SU-DHL-6 (cell line): ENCODE measurements around the gene SLC6A12.

ENCODE experiments used
- H2AFZ ChIP-seq: fragments of 200-600 bp; sonication (generic); 2 replicates; pipeline ENCODE4 v1.6.1; 2014; ENCODE audit warnings: low read depth, mild to moderate bottlenecking, moderate library complexity, mixed read lengths, antibody characterized with exemption, low read length; ENCODE audit not compliant: severe bottlenecking
- H3F3A ChIP-seq: fragments of 200-600 bp; shearing (Covaris generic); 2 replicates; pipeline ENCODE4 v1.6.0; 2016; ENCODE audit warnings: antibody characterized with exemption, mild to moderate bottlenecking; ENCODE audit not compliant: insufficient read depth
- H3K27ac ChIP-seq: fragments of 200-600 bp; sonication (generic); 2 replicates; pipeline ENCODE4 v1.5.1; 2016; ENCODE audit warnings: low read depth, mild to moderate bottlenecking, low read length, moderate library complexity, mixed read lengths
- H3K27me3 ChIP-seq: fragments of 200-600 bp; sonication (generic), shearing (Covaris generic); 2 replicates; pipeline ENCODE4 v1.6.0; 2014; ENCODE audit warnings: mild to moderate bottlenecking, low read length
- H3K36me3 ChIP-seq: fragments of 200-600 bp; sonication (generic); 2 replicates; pipeline ENCODE4 v1.6.1; 2014; ENCODE audit warnings: mild to moderate bottlenecking, low read length, mixed read lengths
- H3K4me2 ChIP-seq: fragments of 300-600, 200-600 bp; shearing (Covaris generic), sonication (generic); 2 replicates; pipeline ENCODE4 v1.6.0; 2014; ENCODE audit warnings: low read length, low read depth, mild to moderate bottlenecking; ENCODE audit not compliant: poor library complexity, severe bottlenecking
- H3K4me3 ChIP-seq: fragments of 200-600 bp; sonication (generic); 2 replicates; pipeline ENCODE4 v1.5.1; 2014; ENCODE audit warnings: antibody characterized with exemption, low read length, mild to moderate bottlenecking, mixed read lengths; ENCODE audit not compliant: insufficient read depth, poor library complexity, severe bottlenecking
- H3K79me2 ChIP-seq: fragments of 200-600 bp; sonication (generic); 2 replicates; pipeline ENCODE4 v1.6.1; 2014; ENCODE audit warnings: mild to moderate bottlenecking, low read length, moderate library complexity; ENCODE audit not compliant: insufficient read depth
- H3K9ac ChIP-seq: fragments of 200-600 bp; sonication (generic); 2 replicates; pipeline ENCODE4 v1.7.0; 2014; ENCODE audit warnings: mild to moderate bottlenecking, low read length
- H3K9me2 ChIP-seq: fragments of 200-600 bp; sonication (generic); replicated peaks from 2 replicates; pipeline ENCODE4 v1.6.1; 2014; ENCODE audit warnings: low read length; ENCODE audit not compliant: insufficient read depth
- H3K9me3 ChIP-seq: fragments of 200-600 bp; sonication (generic); 2 replicates; pipeline ENCODE4 v1.6.1; 2014; ENCODE audit warnings: low read length, mixed read lengths; ENCODE audit not compliant: insufficient read depth
- H4K20me1 ChIP-seq: fragments of 200-600 bp; sonication (generic); 2 replicates; pipeline ENCODE4 v1.6.1; 2014; ENCODE audit warnings: low read depth, mild to moderate bottlenecking, antibody characterized with exemption, low read length, moderate library complexity, mixed read lengths
- EZH2phosphoT487 ChIP-seq: fragments of 200-600 bp; sonication (generic), shearing (Covaris generic); conservative IDR thresholded peaks from 2 replicates; pipeline ENCODE4 v1.6.1; 2018; ENCODE audit warnings: mild to moderate bottlenecking, antibody characterized with exemption, low read length, moderate library complexity, mixed read lengths
- TF ChIP-seq, protein P1 (sequence below): fragments of 200-600 bp; sonication (generic); IDR thresholded peaks from one replicate; pipeline ENCODE4 v1.5.1; 2017; ENCODE audit warnings: antibody characterized with exemption, mild to moderate bottlenecking, low read length, moderate library complexity; ENCODE audit not compliant: insufficient read depth, poor library complexity, severe bottlenecking

The SLC6A12 gene

DNA sequence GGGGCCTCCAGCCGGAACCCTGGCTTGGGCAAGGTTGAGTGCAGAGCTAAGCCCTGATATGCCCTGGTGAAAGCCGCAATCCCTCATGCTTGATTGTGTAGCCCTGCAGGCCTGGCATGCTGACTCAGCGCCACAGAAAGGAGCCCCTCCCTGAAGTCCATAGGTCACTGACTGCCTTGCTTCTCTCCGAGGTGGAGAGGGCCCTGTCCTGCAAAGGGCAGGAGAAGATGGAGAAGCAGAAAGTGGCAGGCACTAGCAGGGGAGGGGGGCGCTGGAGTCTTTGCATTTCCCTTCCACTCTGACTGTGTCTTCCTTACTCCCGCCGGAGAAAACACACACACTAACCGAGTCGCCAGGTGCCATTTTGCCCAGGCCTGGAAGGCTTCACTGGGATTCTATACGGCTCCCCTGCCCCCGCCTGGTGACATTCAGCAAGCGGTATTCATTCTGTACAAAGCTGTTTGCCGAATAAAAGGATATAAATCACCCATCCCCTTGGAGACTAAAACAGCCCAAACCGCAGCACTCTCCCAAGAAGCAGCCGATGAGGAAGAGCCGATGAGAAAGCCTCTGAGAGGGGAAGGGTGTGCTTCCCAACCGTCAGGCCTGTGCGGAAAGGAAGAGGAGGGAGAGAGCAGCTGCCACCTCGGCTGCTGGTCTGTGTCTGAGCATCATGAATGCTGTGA lies 69.8 kb downstream of the SLC6A12 start:
- H3K9me3 ChIP-seq: no peaks in the 10 kb centered on the region
- no peak overlapping the region for H2AFZ ChIP-seq
- no peaks in the 10 kb centered on the region for H3K27me3 ChIP-seq
- H3K36me3 ChIP-seq: no peaks in the 10 kb centered on the region
- H3K4me3 ChIP-seq: no peak overlapping the region
- no peaks in the 10 kb centered on the region for H3K79me2 ChIP-seq
- H3K27ac ChIP-seq: no peak overlapping the region
- TF ChIP-seq, protein P1, sequence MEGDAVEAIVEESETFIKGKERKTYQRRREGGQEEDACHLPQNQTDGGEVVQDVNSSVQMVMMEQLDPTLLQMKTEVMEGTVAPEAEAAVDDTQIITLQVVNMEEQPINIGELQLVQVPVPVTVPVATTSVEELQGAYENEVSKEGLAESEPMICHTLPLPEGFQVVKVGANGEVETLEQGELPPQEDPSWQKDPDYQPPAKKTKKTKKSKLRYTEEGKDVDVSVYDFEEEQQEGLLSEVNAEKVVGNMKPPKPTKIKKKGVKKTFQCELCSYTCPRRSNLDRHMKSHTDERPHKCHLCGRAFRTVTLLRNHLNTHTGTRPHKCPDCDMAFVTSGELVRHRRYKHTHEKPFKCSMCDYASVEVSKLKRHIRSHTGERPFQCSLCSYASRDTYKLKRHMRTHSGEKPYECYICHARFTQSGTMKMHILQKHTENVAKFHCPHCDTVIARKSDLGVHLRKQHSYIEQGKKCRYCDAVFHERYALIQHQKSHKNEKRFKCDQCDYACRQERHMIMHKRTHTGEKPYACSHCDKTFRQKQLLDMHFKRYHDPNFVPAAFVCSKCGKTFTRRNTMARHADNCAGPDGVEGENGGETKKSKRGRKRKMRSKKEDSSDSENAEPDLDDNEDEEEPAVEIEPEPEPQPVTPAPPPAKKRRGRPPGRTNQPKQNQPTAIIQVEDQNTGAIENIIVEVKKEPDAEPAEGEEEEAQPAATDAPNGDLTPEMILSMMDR: no peak
- no peak for TF ChIP-seq EZH2phosphoT487
- H4K20me1 ChIP-seq: no peaks in the 10 kb centered on the region
- H3F3A ChIP-seq: no peaks in the 10 kb centered on the region
- H3K9me2 ChIP-seq: no peaks in the 10 kb centered on the region
- no peak overlapping the region for H3K9ac ChIP-seq
- no peak overlapping the region for H3K4me2 ChIP-seq

- Histone ChIP-seq H3K4me3 (no peak overlapping the region), H3F3A (no peaks in the 10 kb centered on the region), H3K4me2 (no peak overlapping the region), H4K20me1 (no peaks in the 10 kb centered on the region), H3K27ac (no peak overlapping the region), H3K79me2 (no peaks in the 10 kb centered on the region), H3K27me3 (no peaks in the 10 kb centered on the region), H3K9me2 (no peaks in the 10 kb centered on the region), H3K9ac (no peak overlapping the region), H2AFZ (no peak overlapping the region), H3K36me3 (no peaks in the 10 kb centered on the region), H3K9me3 (no peaks in the 10 kb centered on the region)
- TF ChIP-seq EZH2phosphoT487: no peak
- TF ChIP-seq, protein P1: no peak
Measured at GRCh38 chr12:140162-140561, 73.8 kb downstream of the SLC6A12 start.
